ENCODE measurements around the gene PAQR7. TPM values are rescaled to one million over a fixed set of nuclear protein-coding genes. Genes with fewer than 3 reads are reported as not detected.

PAQR7 gene
- total RNA-seq, 1 experiment from 2014 or later, result 6.7 TPM

DNA sequence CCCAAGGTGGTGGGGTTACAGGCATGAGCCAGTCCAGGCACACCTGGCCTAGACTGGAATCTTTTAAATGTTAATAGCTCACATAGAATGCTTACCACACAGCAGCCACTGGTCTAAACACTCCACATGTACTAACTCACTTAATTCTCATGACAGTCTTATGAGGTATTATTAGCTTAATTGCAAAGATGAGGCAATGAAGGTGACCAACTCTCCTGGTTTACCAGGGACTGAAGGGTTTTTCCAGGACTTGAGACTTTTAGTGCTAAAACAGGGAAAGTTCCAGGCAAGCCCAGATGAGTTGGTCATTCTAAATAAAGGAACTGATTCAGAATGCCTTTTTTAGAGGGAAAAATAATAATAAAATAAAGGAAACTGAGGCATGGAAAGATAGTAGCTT, 37.7 kb upstream of the PAQR7 start:
- no peak overlapping the region for H3K27ac Mint-ChIP-seq
- no peak for ATAC-seq
- POLR2A ChIA-PET, result no interaction called here
- no peak for DNase-seq (ENCODE audit: low spot score)
- no peak overlapping the region for H3K4me3 Mint-ChIP-seq
- no peaks in the 10 kb centered on the region for H3K36me3 Mint-ChIP-seq
- TF ChIP-seq, protein P1, sequence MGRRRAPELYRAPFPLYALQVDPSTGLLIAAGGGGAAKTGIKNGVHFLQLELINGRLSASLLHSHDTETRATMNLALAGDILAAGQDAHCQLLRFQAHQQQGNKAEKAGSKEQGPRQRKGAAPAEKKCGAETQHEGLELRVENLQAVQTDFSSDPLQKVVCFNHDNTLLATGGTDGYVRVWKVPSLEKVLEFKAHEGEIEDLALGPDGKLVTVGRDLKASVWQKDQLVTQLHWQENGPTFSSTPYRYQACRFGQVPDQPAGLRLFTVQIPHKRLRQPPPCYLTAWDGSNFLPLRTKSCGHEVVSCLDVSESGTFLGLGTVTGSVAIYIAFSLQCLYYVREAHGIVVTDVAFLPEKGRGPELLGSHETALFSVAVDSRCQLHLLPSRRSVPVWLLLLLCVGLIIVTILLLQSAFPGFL (CRISPR knock-in tag; IDR thresholded peaks at IDR 0.05; ENCODE audit: borderline replicate concordance), result no peak
- TF ChIP-seq TCF7 (CRISPR knock-in tag; IDR thresholded peaks at IDR 0.05; ENCODE audit: low read depth), result no peak
- no peak for TF ChIP-seq MYBL2 (CRISPR knock-in tag; IDR thresholded peaks at IDR 0.05)
- TF ChIP-seq, protein P2, sequence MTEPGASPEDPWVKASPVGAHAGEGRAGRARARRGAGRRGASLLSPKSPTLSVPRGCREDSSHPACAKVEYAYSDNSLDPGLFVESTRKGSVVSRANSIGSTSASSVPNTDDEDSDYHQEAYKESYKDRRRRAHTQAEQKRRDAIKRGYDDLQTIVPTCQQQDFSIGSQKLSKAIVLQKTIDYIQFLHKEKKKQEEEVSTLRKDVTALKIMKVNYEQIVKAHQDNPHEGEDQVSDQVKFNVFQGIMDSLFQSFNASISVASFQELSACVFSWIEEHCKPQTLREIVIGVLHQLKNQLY (CRISPR knock-in tag; IDR thresholded peaks at IDR 0.05), result no peak
- no peak for TF ChIP-seq ATF1 (CRISPR knock-in tag; IDR thresholded peaks at IDR 0.05)
- TF ChIP-seq, protein P3, sequence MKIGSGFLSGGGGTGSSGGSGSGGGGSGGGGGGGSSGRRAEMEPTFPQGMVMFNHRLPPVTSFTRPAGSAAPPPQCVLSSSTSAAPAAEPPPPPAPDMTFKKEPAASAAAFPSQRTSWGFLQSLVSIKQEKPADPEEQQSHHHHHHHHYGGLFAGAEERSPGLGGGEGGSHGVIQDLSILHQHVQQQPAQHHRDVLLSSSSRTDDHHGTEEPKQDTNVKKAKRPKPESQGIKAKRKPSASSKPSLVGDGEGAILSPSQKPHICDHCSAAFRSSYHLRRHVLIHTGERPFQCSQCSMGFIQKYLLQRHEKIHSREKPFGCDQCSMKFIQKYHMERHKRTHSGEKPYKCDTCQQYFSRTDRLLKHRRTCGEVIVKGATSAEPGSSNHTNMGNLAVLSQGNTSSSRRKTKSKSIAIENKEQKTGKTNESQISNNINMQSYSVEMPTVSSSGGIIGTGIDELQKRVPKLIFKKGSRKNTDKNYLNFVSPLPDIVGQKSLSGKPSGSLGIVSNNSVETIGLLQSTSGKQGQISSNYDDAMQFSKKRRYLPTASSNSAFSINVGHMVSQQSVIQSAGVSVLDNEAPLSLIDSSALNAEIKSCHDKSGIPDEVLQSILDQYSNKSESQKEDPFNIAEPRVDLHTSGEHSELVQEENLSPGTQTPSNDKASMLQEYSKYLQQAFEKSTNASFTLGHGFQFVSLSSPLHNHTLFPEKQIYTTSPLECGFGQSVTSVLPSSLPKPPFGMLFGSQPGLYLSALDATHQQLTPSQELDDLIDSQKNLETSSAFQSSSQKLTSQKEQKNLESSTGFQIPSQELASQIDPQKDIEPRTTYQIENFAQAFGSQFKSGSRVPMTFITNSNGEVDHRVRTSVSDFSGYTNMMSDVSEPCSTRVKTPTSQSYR (CRISPR knock-in tag; IDR thresholded peaks at IDR 0.05), result no peak
- no peak for TF ChIP-seq ZNF138 (CRISPR knock-in tag; conservative IDR thresholded peaks at IDR 0.05)
- TF ChIP-seq ZNF219 (CRISPR knock-in tag; IDR thresholded peaks at IDR 0.05; ENCODE audit: borderline replicate concordance), result no peak
- no peak for TF ChIP-seq ETV6 (CRISPR knock-in tag; IDR thresholded peaks at IDR 0.05)
- no peak for TF ChIP-seq GTF2I (CRISPR knock-in tag; conservative IDR thresholded peaks at IDR 0.05)
- peaks cover 5% of the 10 kb centered on the region for H3K27me3 Mint-ChIP-seq (ENCODE audit: low read depth)
- H3K9me3 Mint-ChIP-seq, result no peaks in the 10 kb centered on the region
- peaks cover 6% of the 10 kb centered on the region for H3K4me1 Mint-ChIP-seq
- CTCF ChIA-PET, result no interaction called here

DNA sequence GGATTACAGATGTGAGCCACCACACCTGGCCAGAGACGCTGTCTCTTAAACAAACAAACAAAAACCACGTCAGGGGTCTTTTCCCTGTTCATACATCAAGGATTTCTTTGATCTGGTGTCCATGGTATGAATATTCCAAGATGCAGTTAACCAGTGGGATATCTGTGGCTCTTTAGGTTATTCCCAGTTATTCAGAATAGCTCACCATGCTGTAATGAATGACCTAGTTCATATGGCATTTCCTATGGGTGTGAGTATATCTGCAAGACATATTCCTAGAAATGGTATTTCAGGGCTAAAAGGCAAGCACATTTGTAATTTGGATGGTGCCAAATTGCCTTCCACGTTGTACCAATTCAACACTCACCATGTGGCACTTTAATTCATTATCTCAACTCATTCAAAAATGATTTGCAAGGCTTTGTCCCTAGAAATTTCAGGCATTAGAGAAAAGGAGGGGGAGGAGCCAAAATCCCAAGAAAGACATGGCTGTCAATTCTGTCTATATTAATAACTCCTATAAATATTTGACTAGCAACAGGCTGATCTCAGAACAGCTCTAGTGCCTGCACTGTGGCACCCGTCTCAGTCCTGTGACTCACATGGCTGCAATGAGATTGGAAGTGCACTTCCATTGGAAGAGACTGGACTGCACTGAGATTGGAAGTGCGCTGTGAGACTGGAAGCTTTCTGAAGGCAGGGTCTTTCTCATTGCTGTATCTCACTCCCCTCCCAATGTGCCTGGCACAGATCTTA, 36.7 kb upstream of the PAQR7 start:
- TF ChIP-seq, protein P4, sequence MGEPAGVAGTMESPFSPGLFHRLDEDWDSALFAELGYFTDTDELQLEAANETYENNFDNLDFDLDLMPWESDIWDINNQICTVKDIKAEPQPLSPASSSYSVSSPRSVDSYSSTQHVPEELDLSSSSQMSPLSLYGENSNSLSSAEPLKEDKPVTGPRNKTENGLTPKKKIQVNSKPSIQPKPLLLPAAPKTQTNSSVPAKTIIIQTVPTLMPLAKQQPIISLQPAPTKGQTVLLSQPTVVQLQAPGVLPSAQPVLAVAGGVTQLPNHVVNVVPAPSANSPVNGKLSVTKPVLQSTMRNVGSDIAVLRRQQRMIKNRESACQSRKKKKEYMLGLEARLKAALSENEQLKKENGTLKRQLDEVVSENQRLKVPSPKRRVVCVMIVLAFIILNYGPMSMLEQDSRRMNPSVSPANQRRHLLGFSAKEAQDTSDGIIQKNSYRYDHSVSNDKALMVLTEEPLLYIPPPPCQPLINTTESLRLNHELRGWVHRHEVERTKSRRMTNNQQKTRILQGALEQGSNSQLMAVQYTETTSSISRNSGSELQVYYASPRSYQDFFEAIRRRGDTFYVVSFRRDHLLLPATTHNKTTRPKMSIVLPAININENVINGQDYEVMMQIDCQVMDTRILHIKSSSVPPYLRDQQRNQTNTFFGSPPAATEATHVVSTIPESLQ (CRISPR knock-in tag; IDR thresholded peaks at IDR 0.05), result no peak
- TF ChIP-seq, protein P5, sequence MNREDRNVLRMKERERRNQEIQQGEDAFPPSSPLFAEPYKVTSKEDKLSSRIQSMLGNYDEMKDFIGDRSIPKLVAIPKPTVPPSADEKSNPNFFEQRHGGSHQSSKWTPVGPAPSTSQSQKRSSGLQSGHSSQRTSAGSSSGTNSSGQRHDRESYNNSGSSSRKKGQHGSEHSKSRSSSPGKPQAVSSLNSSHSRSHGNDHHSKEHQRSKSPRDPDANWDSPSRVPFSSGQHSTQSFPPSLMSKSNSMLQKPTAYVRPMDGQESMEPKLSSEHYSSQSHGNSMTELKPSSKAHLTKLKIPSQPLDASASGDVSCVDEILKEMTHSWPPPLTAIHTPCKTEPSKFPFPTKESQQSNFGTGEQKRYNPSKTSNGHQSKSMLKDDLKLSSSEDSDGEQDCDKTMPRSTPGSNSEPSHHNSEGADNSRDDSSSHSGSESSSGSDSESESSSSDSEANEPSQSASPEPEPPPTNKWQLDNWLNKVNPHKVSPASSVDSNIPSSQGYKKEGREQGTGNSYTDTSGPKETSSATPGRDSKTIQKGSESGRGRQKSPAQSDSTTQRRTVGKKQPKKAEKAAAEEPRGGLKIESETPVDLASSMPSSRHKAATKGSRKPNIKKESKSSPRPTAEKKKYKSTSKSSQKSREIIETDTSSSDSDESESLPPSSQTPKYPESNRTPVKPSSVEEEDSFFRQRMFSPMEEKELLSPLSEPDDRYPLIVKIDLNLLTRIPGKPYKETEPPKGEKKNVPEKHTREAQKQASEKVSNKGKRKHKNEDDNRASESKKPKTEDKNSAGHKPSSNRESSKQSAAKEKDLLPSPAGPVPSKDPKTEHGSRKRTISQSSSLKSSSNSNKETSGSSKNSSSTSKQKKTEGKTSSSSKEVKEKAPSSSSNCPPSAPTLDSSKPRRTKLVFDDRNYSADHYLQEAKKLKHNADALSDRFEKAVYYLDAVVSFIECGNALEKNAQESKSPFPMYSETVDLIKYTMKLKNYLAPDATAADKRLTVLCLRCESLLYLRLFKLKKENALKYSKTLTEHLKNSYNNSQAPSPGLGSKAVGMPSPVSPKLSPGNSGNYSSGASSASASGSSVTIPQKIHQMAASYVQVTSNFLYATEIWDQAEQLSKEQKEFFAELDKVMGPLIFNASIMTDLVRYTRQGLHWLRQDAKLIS (CRISPR knock-in tag; IDR thresholded peaks at IDR 0.05; ENCODE audit: borderline replicate concordance), result no peak
- TF ChIP-seq JAZF1 (CRISPR knock-in tag; IDR thresholded peaks at IDR 0.05) (no peak), SOX15 (CRISPR knock-in tag; IDR thresholded peaks at IDR 0.05) (no peak)
- TF ChIP-seq, protein P6, sequence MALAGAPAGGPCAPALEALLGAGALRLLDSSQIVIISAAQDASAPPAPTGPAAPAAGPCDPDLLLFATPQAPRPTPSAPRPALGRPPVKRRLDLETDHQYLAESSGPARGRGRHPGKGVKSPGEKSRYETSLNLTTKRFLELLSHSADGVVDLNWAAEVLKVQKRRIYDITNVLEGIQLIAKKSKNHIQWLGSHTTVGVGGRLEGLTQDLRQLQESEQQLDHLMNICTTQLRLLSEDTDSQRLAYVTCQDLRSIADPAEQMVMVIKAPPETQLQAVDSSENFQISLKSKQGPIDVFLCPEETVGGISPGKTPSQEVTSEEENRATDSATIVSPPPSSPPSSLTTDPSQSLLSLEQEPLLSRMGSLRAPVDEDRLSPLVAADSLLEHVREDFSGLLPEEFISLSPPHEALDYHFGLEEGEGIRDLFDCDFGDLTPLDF (CRISPR knock-in tag; IDR thresholded peaks at IDR 0.05), result no peak
- ATAC-seq (no peak), DNase-seq (ENCODE audit: low spot score) (no peak)
- POLR2A ChIA-PET, result no interaction called here
- Mint-ChIP-seq H3K27me3 (ENCODE audit: low read depth) (peaks cover 5% of the 10 kb centered on the region), H3K4me1 (peaks cover 6% of the 10 kb centered on the region), H3K27ac (no peak overlapping the region), H3K36me3 (no peaks in the 10 kb centered on the region), H3K4me3 (no peak overlapping the region), H3K9me3 (no peaks in the 10 kb centered on the region)
- CTCF ChIA-PET, result interaction anchor here (0.8 kb wide), 1 partner anchor 10 kb away, joined by 3 read pairs; no protein-coding TSS in a partner anchor

Data from WTC11 (cell line).